ENCODE results near the gene OLA1.

DNA sequence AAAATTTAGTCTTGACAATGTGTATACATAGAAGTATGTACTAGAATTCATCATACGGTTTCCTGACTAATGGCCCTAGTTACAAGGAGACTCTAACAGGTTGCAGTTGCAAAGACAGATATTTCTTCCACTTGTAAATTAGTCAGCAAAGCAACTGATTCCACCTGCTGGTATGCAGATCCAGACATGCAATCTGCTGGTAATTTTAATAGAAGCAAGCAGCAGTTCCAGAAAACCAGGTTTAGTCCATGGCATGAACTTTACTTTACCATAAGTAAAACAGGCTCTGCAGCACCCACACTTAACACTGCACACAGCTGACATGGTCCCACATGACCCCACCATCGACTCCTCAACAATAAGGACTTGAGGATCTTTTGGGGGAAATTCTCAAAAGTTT lies 172.3 kb downstream of the OLA1 start:
- TF ChIP-seq, protein P1, sequence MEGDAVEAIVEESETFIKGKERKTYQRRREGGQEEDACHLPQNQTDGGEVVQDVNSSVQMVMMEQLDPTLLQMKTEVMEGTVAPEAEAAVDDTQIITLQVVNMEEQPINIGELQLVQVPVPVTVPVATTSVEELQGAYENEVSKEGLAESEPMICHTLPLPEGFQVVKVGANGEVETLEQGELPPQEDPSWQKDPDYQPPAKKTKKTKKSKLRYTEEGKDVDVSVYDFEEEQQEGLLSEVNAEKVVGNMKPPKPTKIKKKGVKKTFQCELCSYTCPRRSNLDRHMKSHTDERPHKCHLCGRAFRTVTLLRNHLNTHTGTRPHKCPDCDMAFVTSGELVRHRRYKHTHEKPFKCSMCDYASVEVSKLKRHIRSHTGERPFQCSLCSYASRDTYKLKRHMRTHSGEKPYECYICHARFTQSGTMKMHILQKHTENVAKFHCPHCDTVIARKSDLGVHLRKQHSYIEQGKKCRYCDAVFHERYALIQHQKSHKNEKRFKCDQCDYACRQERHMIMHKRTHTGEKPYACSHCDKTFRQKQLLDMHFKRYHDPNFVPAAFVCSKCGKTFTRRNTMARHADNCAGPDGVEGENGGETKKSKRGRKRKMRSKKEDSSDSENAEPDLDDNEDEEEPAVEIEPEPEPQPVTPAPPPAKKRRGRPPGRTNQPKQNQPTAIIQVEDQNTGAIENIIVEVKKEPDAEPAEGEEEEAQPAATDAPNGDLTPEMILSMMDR (IDR thresholded peaks at IDR 0.05), result no peak
- TF ChIP-seq ZFX (IDR thresholded peaks at IDR 0.05; ENCODE audit: borderline replicate concordance), result no peak
